GM10248 (cell line): Measurements from ENCODE around the gene RAB17.

ENCODE experiments used
- CTCF ChIA-PET: fragments of 300-600 bp; sonication (Branson Sonifier 250); formaldehyde crosslinking; extraction: SDS; loops from one replicate; lab custom pipeline; 2021; ENCODE audit warnings: antibody characterized with exemption; lab: Yijun Ruan, JAX
- POLR2A ChIA-PET: fragments of 350-650 bp; sonication (Branson Sonifier 250); formaldehyde crosslinking; extraction: SDS; loops from one replicate; lab custom pipeline; 2020; ENCODE audit warnings: antibody characterized with exemption; lab: Yijun Ruan, JAX
- DNase-seq: peaks from one replicate; pipeline ENCODE4 v3.0.0; 2012; ENCODE audit errors: extremely low spot score
- TF ChIP-seq, protein P1 (sequence below): IDR thresholded peaks from 2 replicates; pipeline ENCODE4 v1.5.1; 2012; ENCODE audit warnings: mild to moderate bottlenecking, low read depth; ENCODE audit errors: extremely low read depth, missing control alignments, control extremely low read depth

The RAB17 gene

DNA sequence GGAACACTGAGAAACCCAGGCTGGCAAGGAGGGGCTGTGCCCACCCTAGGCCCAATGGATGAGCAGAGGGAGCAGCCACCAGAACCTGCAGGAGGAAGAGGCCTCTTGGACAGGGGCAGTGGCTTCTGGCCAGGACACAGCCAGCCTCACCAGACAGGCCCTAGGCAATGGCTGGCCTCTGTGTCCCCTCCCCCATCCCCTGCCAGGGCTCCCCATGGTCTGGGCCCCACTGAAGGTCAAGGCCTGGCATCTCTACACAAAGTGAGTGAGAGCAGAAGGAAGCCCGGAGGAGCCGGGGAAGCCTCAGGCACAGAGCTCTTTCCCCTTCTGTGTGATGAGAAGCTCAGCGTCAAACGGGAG, 17.8 kb downstream of the RAB17 start:
- ChIA-PET CTCF (interaction anchor here (1.0 to 9.2 kb wide), 21 partner anchors 10 to 173 kb away, joined by 3 to 317 read pairs (median 13); no protein-coding TSS in a partner anchor), POLR2A (no interaction called here)
- DNase-seq: no peak
- TF ChIP-seq, protein P1, sequence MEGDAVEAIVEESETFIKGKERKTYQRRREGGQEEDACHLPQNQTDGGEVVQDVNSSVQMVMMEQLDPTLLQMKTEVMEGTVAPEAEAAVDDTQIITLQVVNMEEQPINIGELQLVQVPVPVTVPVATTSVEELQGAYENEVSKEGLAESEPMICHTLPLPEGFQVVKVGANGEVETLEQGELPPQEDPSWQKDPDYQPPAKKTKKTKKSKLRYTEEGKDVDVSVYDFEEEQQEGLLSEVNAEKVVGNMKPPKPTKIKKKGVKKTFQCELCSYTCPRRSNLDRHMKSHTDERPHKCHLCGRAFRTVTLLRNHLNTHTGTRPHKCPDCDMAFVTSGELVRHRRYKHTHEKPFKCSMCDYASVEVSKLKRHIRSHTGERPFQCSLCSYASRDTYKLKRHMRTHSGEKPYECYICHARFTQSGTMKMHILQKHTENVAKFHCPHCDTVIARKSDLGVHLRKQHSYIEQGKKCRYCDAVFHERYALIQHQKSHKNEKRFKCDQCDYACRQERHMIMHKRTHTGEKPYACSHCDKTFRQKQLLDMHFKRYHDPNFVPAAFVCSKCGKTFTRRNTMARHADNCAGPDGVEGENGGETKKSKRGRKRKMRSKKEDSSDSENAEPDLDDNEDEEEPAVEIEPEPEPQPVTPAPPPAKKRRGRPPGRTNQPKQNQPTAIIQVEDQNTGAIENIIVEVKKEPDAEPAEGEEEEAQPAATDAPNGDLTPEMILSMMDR: no peak

DNA sequence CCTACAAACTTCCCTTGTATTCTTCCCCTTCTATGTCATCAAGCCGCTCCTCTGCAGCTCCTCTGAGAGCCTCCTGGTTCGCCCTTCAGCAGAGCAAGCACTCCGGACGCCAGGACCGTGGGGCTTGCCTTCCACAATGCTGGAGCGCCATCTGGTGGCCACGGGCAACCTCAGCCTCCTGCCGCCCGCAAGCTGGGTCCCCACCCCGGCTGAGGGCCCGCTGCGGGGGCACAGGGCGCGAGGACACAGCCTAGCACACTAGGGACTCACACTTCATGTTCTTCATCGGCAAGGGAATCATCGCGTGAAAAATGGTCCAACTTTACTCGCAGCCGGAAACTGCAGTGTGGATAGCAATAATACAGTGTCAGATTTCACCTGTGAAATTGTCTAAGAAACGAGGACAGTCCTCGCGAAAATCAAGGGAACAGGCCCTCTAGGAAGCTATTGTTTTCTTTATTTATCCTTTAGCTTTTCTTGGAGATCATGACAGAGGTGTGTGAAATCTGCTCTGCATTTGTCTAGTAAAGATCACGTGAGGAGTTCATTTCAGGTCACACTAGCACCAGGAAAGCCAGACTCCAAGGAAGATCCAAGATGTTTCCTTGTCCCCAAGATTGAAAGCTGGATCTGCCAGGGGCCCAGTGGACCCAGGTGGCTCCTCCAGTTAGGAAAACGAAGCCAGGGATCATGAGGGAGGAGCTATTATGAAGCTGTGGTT, 18.4 kb downstream of the RAB17 start:
- TF ChIP-seq, protein P1: peak; percentile 90
- DNase-seq: peak; percentile 95
- ChIA-PET POLR2A (no interaction called here), CTCF (interaction anchor here (0.6 to 9.2 kb wide), 32 partner anchors 10 to 1218 kb away, joined by 3 to 317 read pairs (median 6); no protein-coding TSS in a partner anchor)

DNA sequence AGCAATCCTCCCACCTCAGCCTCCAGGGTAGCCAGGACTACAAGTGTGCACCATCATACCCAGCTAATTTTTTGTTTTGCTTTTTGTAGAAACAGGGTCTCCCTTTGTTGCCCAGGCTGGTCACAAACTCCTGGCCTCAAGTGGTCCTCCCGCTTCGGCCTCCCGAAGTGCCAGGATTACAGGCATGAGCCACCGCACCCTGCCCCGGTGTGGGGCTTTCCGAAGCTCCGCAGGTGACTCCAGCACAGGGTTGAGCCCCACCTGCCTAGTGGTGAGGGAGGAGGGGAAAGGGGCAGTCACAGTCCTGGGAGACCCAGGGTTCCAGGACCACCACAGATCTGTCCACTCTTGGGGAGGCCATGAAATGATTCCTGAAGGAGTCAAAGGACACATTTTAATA, 19.0 kb downstream of the RAB17 start:
- TF ChIP-seq, protein P1: no peak
- ChIA-PET CTCF (interaction anchor here (0.7 to 9.2 kb wide), 31 partner anchors 9 to 1218 kb away, joined by 3 to 317 read pairs (median 7); partner anchors contain the start of gene RAB17), POLR2A (no interaction called here)
- no peak for DNase-seq

DNA sequence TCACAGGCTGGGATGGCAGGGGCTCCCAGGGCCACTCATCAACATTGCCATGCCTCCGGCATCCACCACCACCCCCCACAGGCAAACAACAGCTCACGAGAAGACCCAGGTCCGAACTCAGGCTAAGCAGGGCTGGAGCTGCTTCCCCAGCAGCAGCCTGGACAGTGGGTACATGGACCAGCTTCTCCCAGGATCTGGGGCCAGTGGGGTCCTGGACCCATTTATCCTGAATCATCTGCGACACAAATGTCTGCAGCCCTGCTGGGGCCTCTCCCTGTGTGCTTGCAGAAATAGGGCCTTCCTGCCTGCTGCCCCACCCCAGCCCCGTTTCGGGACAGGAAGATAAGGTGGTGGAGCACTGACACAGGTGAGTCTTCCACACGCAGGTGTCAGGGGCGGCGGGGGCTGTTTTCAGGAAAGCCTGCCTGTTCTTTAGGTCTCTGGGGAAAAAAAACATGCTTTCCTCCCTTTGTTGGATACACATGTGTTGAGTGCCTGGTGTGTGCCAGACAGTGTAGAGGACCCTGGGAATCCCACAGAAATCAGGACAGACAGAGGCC, 19.7 kb downstream of the RAB17 start:
- TF ChIP-seq, protein P1: no peak
- ChIA-PET CTCF (interaction anchor here (1.2 to 9.2 kb wide), 16 partner anchors 8 to 449 kb away, joined by 3 to 317 read pairs (median 17); partner anchors contain the start of gene RAB17), POLR2A (no interaction called here)
- DNase-seq: no peak

DNA sequence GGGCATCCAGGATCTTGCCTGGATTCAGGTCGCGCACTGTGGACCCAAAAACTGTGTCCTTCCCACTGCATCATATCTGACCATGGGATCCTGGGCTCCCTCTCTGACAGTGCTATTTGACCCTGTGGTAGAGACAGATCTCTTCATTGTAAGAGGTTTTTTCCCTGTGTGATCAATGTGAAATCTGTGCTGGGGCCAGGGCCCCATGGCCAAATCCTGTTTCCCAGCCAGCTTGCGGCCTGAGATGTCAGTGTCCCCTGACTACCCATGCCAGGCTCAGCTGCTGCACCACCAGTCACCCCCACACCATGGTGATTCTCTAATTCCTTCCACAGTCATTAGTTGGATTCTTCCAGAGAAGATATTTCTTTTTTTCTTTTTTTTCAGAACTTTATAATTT, 20.6 kb downstream of the RAB17 start:
- TF ChIP-seq, protein P1: no peak
- ChIA-PET POLR2A (no interaction called here), CTCF (interaction anchor here (3.5 to 9.2 kb wide), 4 partner anchors 13 to 59 kb away, joined by 17 to 317 read pairs (median 26); no protein-coding TSS in a partner anchor)
- DNase-seq: no peak

DNA sequence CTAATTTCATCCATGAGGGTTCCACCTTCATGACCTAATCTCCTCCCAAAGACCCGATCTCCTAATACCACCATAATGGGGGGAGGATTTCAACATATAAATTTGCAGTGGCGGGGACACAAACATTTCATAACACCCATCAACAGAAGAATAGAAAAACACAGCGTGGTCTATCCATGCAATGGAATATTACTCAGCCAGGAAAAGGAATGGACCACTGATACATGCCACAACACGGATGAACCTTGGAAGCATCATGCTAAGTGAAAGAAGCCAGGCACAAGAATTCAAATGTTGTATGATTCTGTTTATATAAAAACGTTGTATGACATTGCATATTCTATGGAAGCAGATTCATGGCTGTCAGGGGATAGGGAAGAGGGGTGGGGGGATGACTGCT, 21.5 kb downstream of the RAB17 start:
- TF ChIP-seq, protein P1: no peak
- no peak for DNase-seq
- POLR2A ChIA-PET: no interaction called here
- CTCF ChIA-PET: interaction anchor here (0.9 to 3.6 kb wide), 2 partner anchors 11 to 56 kb away, joined by 3 to 17 read pairs; no protein-coding TSS in a partner anchor
